Measurements from ENCODE around the gene RBM20. TPM values are rescaled to one million over a fixed set of nuclear protein-coding genes. Genes with fewer than 3 reads are reported as not detected.

Gene RBM20
- total and polyA plus RNA-seq, 2 experiments from 2014 or later: 0.05 to 0.17 TPM

- TF ChIP-seq ETS1 (IDR thresholded peaks at IDR 0.05): no peak
- no peak for TF ChIP-seq POLR2AphosphoS5 (IDR thresholded peaks at IDR 0.05; ENCODE audit: low read depth)
- TF ChIP-seq NANOG (IDR thresholded peaks at IDR 0.05; ENCODE audit: borderline replicate concordance): no peak
- TF ChIP-seq EZH2phosphoT487 (IDR thresholded peaks at IDR 0.05; ENCODE audit: unreplicated experiment): no peak
- TF ChIP-seq ZNF331 (CRISPR knock-in tag; IDR thresholded peaks at IDR 0.05; ENCODE audit: low read depth): no peak
These were observed 223.8 kb downstream of the RBM20 start (continued) for GRCh38 chr10:110867807-110868465.

GRCh38 chr10:110868981-110869380 is 224.8 kb downstream of the RBM20 start:
- Histone ChIP-seq H3K9me2 (ENCODE audit: insufficient read depth) (no peaks in the 10 kb centered on the region), H3K4me2 (no peak overlapping the region), H2AFZ (no peak overlapping the region), H4K20me1 (replicated peaks; ENCODE audit: insufficient read depth) (no peaks in the 10 kb centered on the region), H3F3A (replicated peaks; ENCODE audit: low read depth) (no peaks in the 10 kb centered on the region), H3K27ac (ENCODE audit: low read depth) (no peak overlapping the region), H3K36me3 (ENCODE audit: insufficient read depth) (no peaks in the 10 kb centered on the region), H3K4me3 (no peak overlapping the region), H3K4me1 (ENCODE audit: insufficient read depth) (peaks cover 22% of the 10 kb centered on the region), H3K79me2 (replicated peaks; ENCODE audit: insufficient read depth) (peaks cover 3% of the 10 kb centered on the region; the same call in 1 of the 2 replicates), H3K27me3 (ENCODE audit: insufficient read depth) (no peaks in the 10 kb centered on the region)
- no peak overlapping the region for H3K4me3 Mint-ChIP-seq
- peaks cover 6% of the 10 kb centered on the region for H3K27me3 Mint-ChIP-seq (ENCODE audit: insufficient read depth, low read depth, poor library complexity)
- peaks cover 35% of the 10 kb centered on the region for H3K4me1 Mint-ChIP-seq
- ATAC-seq (no peak), DNase-seq (ENCODE audit: low spot score) (no peak)
- H3K36me3 Mint-ChIP-seq (ENCODE audit: low read depth): no peaks in the 10 kb centered on the region; the same call in 2 of the 3 replicates
- no peak overlapping the region; the same call in 1 of the 2 replicates for H3K27ac Mint-ChIP-seq
- H3K9me3 Mint-ChIP-seq: no peaks in the 10 kb centered on the region
- TF ChIP-seq CREB1 (CRISPR knock-in tag; IDR thresholded peaks at IDR 0.05; ENCODE audit: low read depth) (no peak), CTCF (conservative IDR thresholded peaks at IDR 0.05; ENCODE audit: low read depth in 2 of 2) (no peak), ZNF462 (CRISPR knock-in tag; IDR thresholded peaks at IDR 0.05) (no peak), NANOG (IDR thresholded peaks at IDR 0.05; ENCODE audit: borderline replicate concordance) (no peak), ZNF331 (CRISPR knock-in tag; IDR thresholded peaks at IDR 0.05; ENCODE audit: low read depth) (no peak), STAT1 (IDR thresholded peaks at IDR 0.05; ENCODE audit: unreplicated experiment) (no peak), ZNF114 (CRISPR knock-in tag; IDR thresholded peaks at IDR 0.05) (no peak), EZH2phosphoT487 (IDR thresholded peaks at IDR 0.05; ENCODE audit: unreplicated experiment) (no peak), EZH2 (IDR thresholded peaks at IDR 0.05; ENCODE audit: low read depth, unreplicated experiment) (no peak), POLR2AphosphoS5 (IDR thresholded peaks at IDR 0.05; ENCODE audit: low read depth) (no peak), REST (IDR thresholded peaks at IDR 0.05; ENCODE audit: unreplicated experiment) (no peak)

All from GM23338 (cell line).